Choroid plexus epithelial cell (primary cell): ENCODE results near the gene MARCHF11.

Source experiments
- DNase-seq: peaks from one replicate; pipeline ENCODE4 v3.0.0-alpha.2; 2010; ENCODE audit warnings: low read depth
- H3K4me3 ChIP-seq: 2 replicates; pipeline ENCODE4 v1.5.1; 2011; ENCODE audit warnings: low read depth, mild to moderate bottlenecking, control low read depth, low read length, moderate library complexity
- CTCF ChIP-seq: conservative IDR thresholded peaks from 2 replicates; pipeline ENCODE4 v1.5.1; 2011; ENCODE audit warnings: low read depth, mild to moderate bottlenecking, control low read depth, inconsistent platforms, low read length, moderate library complexity

Gene MARCHF11

GRCh38 chr5:16135003-16135402 is 44.6 kb downstream of the MARCHF11 start:
- peak; percentile 41 for DNase-seq
- no peak for TF ChIP-seq CTCF
- H3K4me3 ChIP-seq, result no peak overlapping the region

- no peak for DNase-seq
- TF ChIP-seq CTCF, result no peak
- H3K4me3 ChIP-seq, result no peak overlapping the region
Measured at GRCh38 chr5:16134204-16134603, 45.4 kb downstream of the MARCHF11 start.

GRCh38 chr5:16131878-16132277 is 47.7 kb downstream of the MARCHF11 start:
- no peak for TF ChIP-seq CTCF
- H3K4me3 ChIP-seq, result no peak overlapping the region
- no peak for DNase-seq

GRCh38 chr5:16128944-16129343 is 50.6 kb downstream of the MARCHF11 start:
- no peak for TF ChIP-seq CTCF
- H3K4me3 ChIP-seq, result no peak overlapping the region
- no peak for DNase-seq

GRCh38 chr5:16127865-16128544 is 51.6 kb downstream of the MARCHF11 start:
- TF ChIP-seq CTCF, result no peak
- no peak for DNase-seq
- H3K4me3 ChIP-seq, result no peak overlapping the region

- no peak for DNase-seq
- no peak for TF ChIP-seq CTCF
- H3K4me3 ChIP-seq, result no peak overlapping the region
Measured at GRCh38 chr5:16120579-16120978, 59.0 kb downstream of the MARCHF11 start.

- TF ChIP-seq CTCF, result no peak
Measured at GRCh38 chr5:16119790-16120189, 59.8 kb downstream of the MARCHF11 start.

More at GRCh38 chr5:16119790-16120189, 59.8 kb downstream of the MARCHF11 start:
- DNase-seq, result no peak
- H3K4me3 ChIP-seq, result no peak overlapping the region
